M059J (cell line): ENCODE results near the gene UHRF1. TPM values are rescaled to one million over a fixed set of nuclear protein-coding genes. Genes with fewer than 3 reads are reported as not detected.

Experiments used
- DNase-seq: peaks from one replicate; pipeline ENCODE4 v3.0.0-alpha.2; 2012; ENCODE audit warnings: low read depth
- total RNA-seq: library from RNA; depleted of rRNA; stranded (reverse); fragments of >200 nt; shearing (Covaris generic); gene quantifications from 2 replicates; pipeline ENCODE4 v1.2.3, GENCODE V29; 2014; rRNA removed

UHRF1 gene
- total RNA-seq, 1 experiment from 2014 or later, result 60.1 TPM

GRCh38 chr19:4987692-4988370 lies 78.5 kb downstream of the UHRF1 start:
- DNase-seq, result no peak

- DNase-seq, result peak; percentile 86
Observed at GRCh38 chr19:4988770-4989251, 79.5 kb downstream of the UHRF1 start.

GRCh38 chr19:4990306-4990705 lies 81.0 kb downstream of the UHRF1 start:
- DNase-seq, result no peak

- DNase-seq, result no peak
Observed at GRCh38 chr19:4991538-4991937, 82.2 kb downstream of the UHRF1 start.

- no peak for DNase-seq
Observed at GRCh38 chr19:4991996-4992698, 82.8 kb downstream of the UHRF1 start.

GRCh38 chr19:4993683-4994082 lies 84.4 kb downstream of the UHRF1 start:
- DNase-seq, result no peak

- DNase-seq, result no peak
Observed at GRCh38 chr19:4996701-4997100, 87.4 kb downstream of the UHRF1 start.

GRCh38 chr19:4997297-4997696 lies 88.0 kb downstream of the UHRF1 start:
- no peak for DNase-seq

GRCh38 chr19:5000120-5000611 lies 90.9 kb downstream of the UHRF1 start:
- no peak for DNase-seq

GRCh38 chr19:5001615-5002014 lies 92.3 kb downstream of the UHRF1 start:
- DNase-seq, result peak; percentile 36

- DNase-seq, result peak; percentile 90
Observed at GRCh38 chr19:5002143-5002542, 92.8 kb downstream of the UHRF1 start.

- no peak for DNase-seq
Observed at GRCh38 chr19:5003781-5004180, 94.5 kb downstream of the UHRF1 start.

GRCh38 chr19:5005096-5005495 lies 95.8 kb downstream of the UHRF1 start:
- no peak for DNase-seq

GRCh38 chr19:5006201-5006600 lies 96.9 kb downstream of the UHRF1 start:
- peak; percentile 68 for DNase-seq

- no peak for DNase-seq
Observed at GRCh38 chr19:5006821-5007220, 97.5 kb downstream of the UHRF1 start.

Other genes with a start within 250 kb of the UHRF1 start
- gene MYDGF, start 239.2 kb upstream of the UHRF1 start, total RNA-seq, result 276 and 367 TPM in 2 replicates
- gene DPP9, start 185.7 kb upstream of the UHRF1 start, total RNA-seq, result 67.0 and 71.4 TPM in 2 replicates
- 7.5 and 11.0 TPM in 2 replicates for gene FEM1A, start 117.8 kb upstream of the UHRF1 start, total RNA-seq
- 2.6 and 5.2 TPM in 2 replicates for gene TICAM1, start 77.8 kb upstream of the UHRF1 start, total RNA-seq
- gene PLIN3, start 41.8 kb upstream of the UHRF1 start, total RNA-seq, result 165 and 222 TPM in 2 replicates
- gene ARRDC5, start 6.6 kb upstream of the UHRF1 start, total RNA-seq, result not detected in 2 replicates
- gene KDM4B, start 59.6 kb downstream of the UHRF1 start, total RNA-seq, result 9.8 and 24.9 TPM in 2 replicates